Neural progenitor cell (in vitro differentiated cells): ENCODE data around the gene FN3KRP. TPM values are rescaled to one million over a fixed set of nuclear protein-coding genes. Genes with fewer than 3 reads are reported as not detected.
"Not testable (repeated sequence)": the region's sequence is repeated elsewhere in the genome, so short reads cannot be mapped to it uniquely, and the experiment has no call there.

Experiments used
- DNase-seq: peaks from one replicate; pipeline ENCODE4 v3.0.0-alpha.2; 2016; ENCODE audit warnings: low spot score
- H2AFZ ChIP-seq: fragments of 200-600 bp; sonication (generic); replicated peaks from 2 replicates; pipeline ENCODE4 v1.6.1; 2016; ENCODE audit warnings: antibody characterized with exemption
- H3F3A ChIP-seq: fragments of 200-600 bp; sonication (generic); 2 replicates; pipeline ENCODE4 v1.6.1; 2016; ENCODE audit warnings: antibody characterized with exemption, low read depth
- H3K27ac ChIP-seq: fragments of 200-600 bp; sonication (generic); 2 replicates; pipeline ENCODE4 v1.5.1; 2016; ENCODE audit warnings: mild to moderate bottlenecking
- H3K27me3 ChIP-seq: fragments of 200-600 bp; sonication (generic); 2 replicates; pipeline ENCODE4 v1.6.1; 2016; ENCODE audit warnings: mild to moderate bottlenecking, moderate library complexity
- H3K36me3 ChIP-seq: fragments of 200-600 bp; sonication (generic); 2 replicates; pipeline ENCODE4 v1.5.1; 2016
- H3K4me1 ChIP-seq: fragments of 200-600 bp; sonication (generic); 2 replicates; pipeline ENCODE4 v1.6.1; 2016; ENCODE audit warnings: mixed run types
- H3K4me2 ChIP-seq: fragments of 200-600 bp; sonication (generic); 2 replicates; pipeline ENCODE4 v1.6.1; 2016
- H3K4me3 ChIP-seq: fragments of 200-600 bp; sonication (generic); 2 replicates; pipeline ENCODE4 v1.5.1; 2016
- H3K79me2 ChIP-seq: fragments of 200-600 bp; sonication (generic); 2 replicates; pipeline ENCODE4 v1.6.1; 2016; ENCODE audit warnings: low read depth
- H3K9ac ChIP-seq: fragments of 200-600 bp; sonication (generic); 2 replicates; pipeline ENCODE4 v1.6.1; 2016
- H3K9me3 ChIP-seq: fragments of 200-600 bp; sonication (generic); 2 replicates; pipeline ENCODE4 v1.5.1; 2016; ENCODE audit warnings: low read depth
- H4K20me1 ChIP-seq: fragments of 200-600 bp; sonication (generic); 2 replicates; pipeline ENCODE4 v1.6.1; 2016; ENCODE audit warnings: low read depth
- H3K27ac Mint-ChIP-seq: 3 replicates; pipeline ENCODE4 v1.8.0; 2021; ENCODE audit warnings: mixed read lengths
- H3K27me3 Mint-ChIP-seq: 2 replicates; pipeline ENCODE4 v1.8.0; 2022; ENCODE audit warnings: low read depth, mild to moderate bottlenecking, inconsistent platforms, moderate library complexity, mixed read lengths; ENCODE audit not compliant: insufficient read depth
- H3K36me3 Mint-ChIP-seq: 3 replicates; pipeline ENCODE4 v1.8.0; 2021; ENCODE audit warnings: mixed read lengths
- H3K4me1 Mint-ChIP-seq: 3 replicates; pipeline ENCODE4 v1.8.0; 2021; ENCODE audit warnings: mixed read lengths
- H3K4me3 Mint-ChIP-seq: 3 replicates; pipeline ENCODE4 v1.8.0; 2021; ENCODE audit warnings: mild to moderate bottlenecking, moderate library complexity, mixed read lengths
- H3K9me3 Mint-ChIP-seq: 3 replicates; pipeline ENCODE4 v1.8.0; 2020; ENCODE audit warnings: mixed read lengths
- EZH2 ChIP-seq: fragments of 200-600 bp; sonication (generic); IDR thresholded peaks from 2 replicates; pipeline ENCODE4 v1.6.1; 2017; ENCODE audit warnings: antibody characterized with exemption, mild to moderate bottlenecking, moderate library complexity
- EZH2phosphoT487 ChIP-seq: fragments of 200-600 bp; sonication (generic); IDR thresholded peaks from 2 replicates; pipeline ENCODE4 v1.6.1; 2017; ENCODE audit warnings: antibody characterized with exemption
- total RNA-seq: library from RNA; depleted of rRNA; stranded (reverse); fragments of >200 nt; gene quantifications from 2 replicates; pipeline ENCODE4 v1.2.3, GENCODE V29; 2015; ENCODE audit warnings: low replicate concordance
- TF ChIP-seq, protein P1 (sequence below): fragments of 200-600 bp; sonication (generic); IDR thresholded peaks from 2 replicates; pipeline ENCODE4 v1.5.1; 2017; ENCODE audit warnings: antibody characterized with exemption, mild to moderate bottlenecking

Gene FN3KRP
- total RNA-seq, 1 donor from 2014 or later = 19.2 TPM

- Histone ChIP-seq H3K27ac (no peak overlapping the region), H3K79me2 (peaks cover 40% of the 10 kb centered on the region), H3F3A (no peaks in the 10 kb centered on the region), H2AFZ (no peak overlapping the region), H3K36me3 (peaks cover 14% of the 10 kb centered on the region), H3K4me2 (no peak overlapping the region), H3K27me3 (no peaks in the 10 kb centered on the region), H4K20me1 (peaks cover 34% of the 10 kb centered on the region), H3K9me3 (no peaks in the 10 kb centered on the region), H3K4me1 (no peaks in the 10 kb centered on the region), H3K9ac (no peak overlapping the region), H3K4me3 (no peak overlapping the region)
- H3K27me3 Mint-ChIP-seq = no peaks in the 10 kb centered on the region
- no peaks in the 10 kb centered on the region for H3K9me3 Mint-ChIP-seq
- H3K4me1 Mint-ChIP-seq = no peaks in the 10 kb centered on the region
- H3K4me3 Mint-ChIP-seq = no peak overlapping the region
- peaks cover 35% of the 10 kb centered on the region for H3K36me3 Mint-ChIP-seq
- DNase-seq = no peak
- no peak for TF ChIP-seq EZH2
- no peak overlapping the region for H3K27ac Mint-ChIP-seq
Observed at GRCh38 chr17:82765371-82765770, 48.9 kb downstream of the FN3KRP start.

- Histone ChIP-seq H3K36me3 (peaks cover 14% of the 10 kb centered on the region), H3K27ac (no peak overlapping the region), H3K79me2 (peaks cover 22% of the 10 kb centered on the region), H3K9ac (no peak overlapping the region), H3K4me2 (no peak overlapping the region), H4K20me1 (peaks cover 20% of the 10 kb centered on the region), H3F3A (no peaks in the 10 kb centered on the region), H3K4me1 (no peaks in the 10 kb centered on the region), H3K9me3 (no peaks in the 10 kb centered on the region), H2AFZ (no peak overlapping the region), H3K4me3 (no peak overlapping the region), H3K27me3 (no peaks in the 10 kb centered on the region)
- no peaks in the 10 kb centered on the region for H3K9me3 Mint-ChIP-seq
- H3K36me3 Mint-ChIP-seq = peaks cover 37% of the 10 kb centered on the region
- TF ChIP-seq EZH2phosphoT487 (no peak), EZH2 (no peak)
- TF ChIP-seq, protein P1, sequence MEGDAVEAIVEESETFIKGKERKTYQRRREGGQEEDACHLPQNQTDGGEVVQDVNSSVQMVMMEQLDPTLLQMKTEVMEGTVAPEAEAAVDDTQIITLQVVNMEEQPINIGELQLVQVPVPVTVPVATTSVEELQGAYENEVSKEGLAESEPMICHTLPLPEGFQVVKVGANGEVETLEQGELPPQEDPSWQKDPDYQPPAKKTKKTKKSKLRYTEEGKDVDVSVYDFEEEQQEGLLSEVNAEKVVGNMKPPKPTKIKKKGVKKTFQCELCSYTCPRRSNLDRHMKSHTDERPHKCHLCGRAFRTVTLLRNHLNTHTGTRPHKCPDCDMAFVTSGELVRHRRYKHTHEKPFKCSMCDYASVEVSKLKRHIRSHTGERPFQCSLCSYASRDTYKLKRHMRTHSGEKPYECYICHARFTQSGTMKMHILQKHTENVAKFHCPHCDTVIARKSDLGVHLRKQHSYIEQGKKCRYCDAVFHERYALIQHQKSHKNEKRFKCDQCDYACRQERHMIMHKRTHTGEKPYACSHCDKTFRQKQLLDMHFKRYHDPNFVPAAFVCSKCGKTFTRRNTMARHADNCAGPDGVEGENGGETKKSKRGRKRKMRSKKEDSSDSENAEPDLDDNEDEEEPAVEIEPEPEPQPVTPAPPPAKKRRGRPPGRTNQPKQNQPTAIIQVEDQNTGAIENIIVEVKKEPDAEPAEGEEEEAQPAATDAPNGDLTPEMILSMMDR = peak; percentile 79
- no peak overlapping the region for H3K4me3 Mint-ChIP-seq
- no peak overlapping the region for H3K27ac Mint-ChIP-seq
- H3K27me3 Mint-ChIP-seq = no peaks in the 10 kb centered on the region
- H3K4me1 Mint-ChIP-seq = no peaks in the 10 kb centered on the region
- peak; percentile 76 for DNase-seq
Observed at GRCh38 chr17:82767041-82767754, 50.7 kb downstream of the FN3KRP start.

GRCh38 chr17:82769041-82769440 is 52.5 kb downstream of the FN3KRP start:
- peaks cover 14% of the 10 kb centered on the region for H3K36me3 ChIP-seq
- Mint-ChIP-seq H3K27me3 (no peaks in the 10 kb centered on the region), H3K27ac (no peak overlapping the region), H3K36me3 (peaks cover 43% of the 10 kb centered on the region), H3K4me3 (no peak overlapping the region), H3K4me1 (no peaks in the 10 kb centered on the region), H3K9me3 (no peaks in the 10 kb centered on the region)
- H3K27me3 ChIP-seq = no peaks in the 10 kb centered on the region
- peaks cover 5% of the 10 kb centered on the region for H4K20me1 ChIP-seq
- DNase-seq = no peak
- H2AFZ ChIP-seq = no peak overlapping the region
- no peak overlapping the region for H3K4me2 ChIP-seq
- H3K79me2 ChIP-seq = peaks cover 4% of the 10 kb centered on the region
- H3K27ac ChIP-seq = no peak overlapping the region
- H3K4me3 ChIP-seq = no peak overlapping the region
- H3K9me3 ChIP-seq = no peaks in the 10 kb centered on the region
- TF ChIP-seq, protein P1 = no peak
- no peak for TF ChIP-seq EZH2phosphoT487
- no peak for TF ChIP-seq EZH2
- no peaks in the 10 kb centered on the region for H3K4me1 ChIP-seq
- no peaks in the 10 kb centered on the region for H3F3A ChIP-seq
- no peak overlapping the region for H3K9ac ChIP-seq

DNA sequence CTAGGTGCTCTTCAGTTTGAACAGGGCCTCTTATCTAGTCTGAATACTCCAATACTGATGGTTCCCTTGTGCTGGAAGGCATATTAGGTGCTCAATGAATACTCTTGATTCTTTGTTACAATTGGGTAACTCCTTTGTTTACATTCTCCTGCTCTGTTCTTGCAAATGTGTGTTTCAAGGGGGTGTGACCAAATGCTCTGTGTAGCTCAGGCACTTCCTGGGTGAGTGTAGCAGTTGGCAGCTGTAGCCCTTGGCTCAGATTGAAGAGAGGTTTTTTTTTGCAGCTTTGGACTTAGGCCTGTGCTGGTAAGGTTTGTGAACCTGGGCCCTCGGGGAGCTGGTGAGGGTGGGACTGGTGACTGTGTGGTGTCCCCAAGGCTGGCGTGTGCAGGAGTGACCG is 55.5 kb downstream of the FN3KRP start:
- Mint-ChIP-seq H3K4me1 (no peaks in the 10 kb centered on the region), H3K36me3 (peaks cover 43% of the 10 kb centered on the region), H3K27ac (no peak overlapping the region), H3K4me3 (no peak overlapping the region), H3K9me3 (no peaks in the 10 kb centered on the region), H3K27me3 (no peaks in the 10 kb centered on the region)
- peaks cover 5% of the 10 kb centered on the region for H4K20me1 ChIP-seq
- no peak for DNase-seq
- H3K27ac ChIP-seq = no peak overlapping the region
- H3K4me2 ChIP-seq = no peak overlapping the region
- no peaks in the 10 kb centered on the region for H3K27me3 ChIP-seq
- H3K36me3 ChIP-seq = peaks cover 14% of the 10 kb centered on the region
- no peak overlapping the region for H2AFZ ChIP-seq
- no peaks in the 10 kb centered on the region for H3F3A ChIP-seq
- H3K4me1 ChIP-seq = no peaks in the 10 kb centered on the region
- no peak overlapping the region for H3K9ac ChIP-seq
- TF ChIP-seq, protein P1 = no peak
- TF ChIP-seq EZH2phosphoT487 (no peak), EZH2 (no peak)
- H3K9me3 ChIP-seq = no peaks in the 10 kb centered on the region
- no peak overlapping the region for H3K4me3 ChIP-seq
- no peaks in the 10 kb centered on the region for H3K79me2 ChIP-seq

GRCh38 chr17:82774456-82774855 is 58.0 kb downstream of the FN3KRP start:
- not testable (repeated sequence) for H3K4me2 ChIP-seq, H3K27ac ChIP-seq

More at GRCh38 chr17:82774456-82774855, 58.0 kb downstream of the FN3KRP start:
- not testable (repeated sequence) for H3K4me3 Mint-ChIP-seq, H3K27me3 Mint-ChIP-seq, H3K9me3 Mint-ChIP-seq, H4K20me1 ChIP-seq, H3K4me3 ChIP-seq, H3K79me2 ChIP-seq, H3K27ac Mint-ChIP-seq, H3K36me3 ChIP-seq, DNase-seq, H3K9ac ChIP-seq, H3K27me3 ChIP-seq, H3K9me3 ChIP-seq, H3F3A ChIP-seq, H3K4me1 ChIP-seq, H3K4me1 Mint-ChIP-seq, H2AFZ ChIP-seq
- peaks cover 36% of the 10 kb centered on the region for H3K36me3 Mint-ChIP-seq
